Upper lobe of right lung (tissue), 1 donor: ENCODE measurements around the gene SUSD2. TPM values are rescaled to one million over a fixed set of nuclear protein-coding genes. Genes with fewer than 3 reads are reported as not detected.

ENCODE experiments used
- ATAC-seq: fragments of 200-7000 bp; cut with Tn5 transposase; one replicate; pipeline ENCODE4 v1.9.1; 2020; ENCODE audit warnings: mild to moderate bottlenecking, moderate library complexity
- DNase-seq: peaks from one replicate; pipeline ENCODE4 v3.0.0-alpha.2; 2020
- H3K27ac ChIP-seq: fragments of 200-600 bp; one replicate; pipeline ENCODE4 v1.8.0; 2022
- H3K27me3 ChIP-seq: fragments of 200-600 bp; one replicate; pipeline ENCODE4 v1.8.0; 2022; ENCODE audit warnings: mild to moderate bottlenecking
- H3K36me3 ChIP-seq: fragments of 200-600 bp; one replicate; pipeline ENCODE4 v1.8.0; 2022
- H3K4me1 ChIP-seq: fragments of 200-600 bp; one replicate; pipeline ENCODE4 v1.8.0; 2022
- H3K4me3 ChIP-seq: fragments of 200-600 bp; one replicate; pipeline ENCODE4 v1.8.0; 2022; ENCODE audit warnings: mild to moderate bottlenecking
- H3K9me3 ChIP-seq: fragments of 200-600 bp; one replicate; pipeline ENCODE4 v1.8.0; 2022
- CTCF ChIP-seq: fragments of 200-600 bp; IDR thresholded peaks from one replicate; pipeline ENCODE4 v1.8.0; 2022; ENCODE audit warnings: antibody characterized with exemption
- intact Hi-C: fragments of 100-400 bp; cut with DNase I; formaldehyde crosslinking; loops from one replicate; pipeline ENCODE4 v1.11.0; 2022
- total RNA-seq: library from RNA; stranded (reverse); fragmentation: NEBNext Ultra II Directional; extraction: Animal tissue kit (Norgen Biotek cat#: 25700); gene quantifications from one replicate; pipeline ENCODE4 v1.2.1, GENCODE V29; 2021
- donor health status: DM: no; HTN: yes; CAD: no; lungs with severe emphysema.

Gene SUSD2
- total RNA-seq, 1 donor from 2014 or later, result 277 TPM

GRCh38 chr22:24138649-24139420 is 42.5 kb upstream of the SUSD2 start:
- Histone ChIP-seq H3K36me3 (peaks cover 16% of the 10 kb centered on the region), H3K27ac (no peak overlapping the region), H3K4me3 (no peak overlapping the region), H3K9me3 (no peaks in the 10 kb centered on the region), H3K4me1 (peaks cover 42% of the 10 kb centered on the region), H3K27me3 (no peaks in the 10 kb centered on the region)
- DNase-seq, result no peak
- ATAC-seq, result no peak
- intact Hi-C loops, result no loop called here
- no peak for TF ChIP-seq CTCF

GRCh38 chr22:24140357-24140756 is 40.9 kb upstream of the SUSD2 start:
- intact Hi-C loops, result no loop called here
- Histone ChIP-seq H3K27me3 (no peaks in the 10 kb centered on the region), H3K4me1 (peaks cover 48% of the 10 kb centered on the region), H3K27ac (peak overlapping the region; percentile 58), H3K4me3 (no peak overlapping the region), H3K9me3 (no peaks in the 10 kb centered on the region), H3K36me3 (peaks cover under 1% of the 10 kb centered on the region)
- TF ChIP-seq CTCF, result no peak
- ATAC-seq (peak; percentile 65), DNase-seq (no peak)

GRCh38 chr22:24141586-24141985 is 39.7 kb upstream of the SUSD2 start:
- intact Hi-C loops, result no loop called here
- H3K36me3 ChIP-seq, result no peaks in the 10 kb centered on the region
- no peak for DNase-seq
- H3K4me1 ChIP-seq, result peaks cover 60% of the 10 kb centered on the region
- no peak for ATAC-seq
- no peak overlapping the region for H3K27ac ChIP-seq
- no peak overlapping the region for H3K4me3 ChIP-seq
- no peaks in the 10 kb centered on the region for H3K27me3 ChIP-seq
- TF ChIP-seq CTCF, result no peak
- no peaks in the 10 kb centered on the region for H3K9me3 ChIP-seq

GRCh38 chr22:24142241-24142640 is 39.0 kb upstream of the SUSD2 start:
- no peak overlapping the region for H3K27ac ChIP-seq
- H3K4me3 ChIP-seq, result no peak overlapping the region
- DNase-seq (no peak), ATAC-seq (no peak)
- H3K27me3 ChIP-seq, result no peaks in the 10 kb centered on the region
- no peaks in the 10 kb centered on the region for H3K9me3 ChIP-seq
- intact Hi-C loops, result no loop called here
- peaks cover 60% of the 10 kb centered on the region for H3K4me1 ChIP-seq
- no peak for TF ChIP-seq CTCF
- H3K36me3 ChIP-seq, result no peaks in the 10 kb centered on the region

GRCh38 chr22:24142831-24143230 is 38.5 kb upstream of the SUSD2 start:
- intact Hi-C loops, result no loop called here
- peak overlapping the region; percentile 31 for H3K27ac ChIP-seq
- no peaks in the 10 kb centered on the region for H3K36me3 ChIP-seq
- DNase-seq (no peak), ATAC-seq (no peak)
- H3K27me3 ChIP-seq, result no peaks in the 10 kb centered on the region
- no peak overlapping the region for H3K4me3 ChIP-seq
- no peak for TF ChIP-seq CTCF
- peaks cover 60% of the 10 kb centered on the region for H3K4me1 ChIP-seq
- H3K9me3 ChIP-seq, result no peaks in the 10 kb centered on the region
